Measurements from ENCODE around the gene SLC9C2. TPM values are rescaled to one million over a fixed set of nuclear protein-coding genes. Genes with fewer than 3 reads are reported as not detected.
"Not testable (repeated sequence)": the region's sequence is repeated elsewhere in the genome, so short reads cannot be mapped to it uniquely, and the experiment has no call there.

The SLC9C2 gene
- total RNA-seq, 4 donors from 2014 or later: 0.21 TPM; not detected in 3

GRCh38 chr1:173474097-173474779 is 128.6 kb downstream of the SLC9C2 start:
- WGBS, 2 donors: 91% methylated on average over 5 of the region's 5 CpGs
- no peaks in the 10 kb centered on the region for H3K27me3 ChIP-seq

GRCh38 chr1:173473599-173474011 is 129.3 kb downstream of the SLC9C2 start:
- H3K9me3 ChIP-seq: peaks cover 0 to 9% (median 1%) of the 10 kb centered on the region in 4 donors
- no peak for TF ChIP-seq CTCF (IDR thresholded peaks at IDR 0.05)
- no peak for TF ChIP-seq EP300 (IDR thresholded peaks at IDR 0.05)
- TF ChIP-seq POLR2A (IDR thresholded peaks at IDR 0.05): no peak
- no peak overlapping the region for H3K4me3 ChIP-seq
- no peak for DNase-seq (ENCODE audit: low spot score in 2 of 2)
- 66 to 67% methylated on average over 2 of the region's 2 CpGs for WGBS, 2 donors
- H3K4me1 ChIP-seq: peaks cover 0 to 39% (median 14%) of the 10 kb centered on the region in 4 donors
- peak overlapping the region in 2 of 4 donors; percentile 27 to 50 for H3K27ac ChIP-seq
- no peaks in the 10 kb centered on the region for H3K27me3 ChIP-seq
- H3K36me3 ChIP-seq: peaks cover 0 to 20% (median 0%) of the 10 kb centered on the region in 3 donors

More at GRCh38 chr1:173474097-173474779, 128.6 kb downstream of the SLC9C2 start:
- Histone ChIP-seq H3K9me3 (peaks cover 0 to 9% (median 1%) of the 10 kb centered on the region in 4 donors), H3K4me3 (no peak overlapping the region), H3K27ac (peak overlapping the region in 2 of 4 donors; percentile 27 to 50), H3K4me1 (peaks cover 0 to 45% (median 20%) of the 10 kb centered on the region in 4 donors), H3K36me3 (peaks cover 0 to 20% (median 0%) of the 10 kb centered on the region in 3 donors)
- DNase-seq (ENCODE audit: low spot score in 2 of 2): no peak
- TF ChIP-seq POLR2A (IDR thresholded peaks at IDR 0.05) (no peak), CTCF (IDR thresholded peaks at IDR 0.05) (no peak), EP300 (IDR thresholded peaks at IDR 0.05) (no peak)

GRCh38 chr1:173470608-173471007 is 132.3 kb downstream of the SLC9C2 start:
- DNase-seq (ENCODE audit: low spot score in 2 of 2): no peak
- Histone ChIP-seq H3K27me3 (no peaks in the 10 kb centered on the region), H3K36me3 (peaks cover 0 to 20% (median 0%) of the 10 kb centered on the region in 3 donors), H3K9me3 (peaks cover 0 to 14% (median 3%) of the 10 kb centered on the region in 4 donors), H3K4me3 (no peak overlapping the region), H3K27ac (no peak overlapping the region), H3K4me1 (peaks cover 0 to 24% (median 5%) of the 10 kb centered on the region in 4 donors)
- TF ChIP-seq EP300 (IDR thresholded peaks at IDR 0.05) (no peak), POLR2A (IDR thresholded peaks at IDR 0.05) (no peak), CTCF (IDR thresholded peaks at IDR 0.05) (no peak)
- 95% methylated on average over 4 of the region's 4 CpGs for WGBS, 2 donors

GRCh38 chr1:173469656-173470055 is 133.2 kb downstream of the SLC9C2 start:
- no peak for DNase-seq (ENCODE audit: low spot score in 2 of 2)
- H3K4me1 ChIP-seq: peaks cover 0 to 15% (median under 1%) of the 10 kb centered on the region in 4 donors
- peaks cover 0 to 20% (median 0%) of the 10 kb centered on the region in 3 donors for H3K36me3 ChIP-seq
- WGBS, 2 donors: 87 to 89% methylated on average over 3 of the region's 3 CpGs
- H3K4me3 ChIP-seq: no peak overlapping the region
- H3K27ac ChIP-seq: no peak overlapping the region
- peaks cover 0 to 14% (median 3%) of the 10 kb centered on the region in 4 donors for H3K9me3 ChIP-seq
- H3K27me3 ChIP-seq: no peaks in the 10 kb centered on the region
- TF ChIP-seq POLR2A (IDR thresholded peaks at IDR 0.05) (no peak), CTCF (IDR thresholded peaks at IDR 0.05) (no peak), EP300 (IDR thresholded peaks at IDR 0.05) (no peak)

GRCh38 chr1:173467426-173467825 is 135.4 kb downstream of the SLC9C2 start:
- DNase-seq (ENCODE audit: low spot score in 2 of 2): no peak
- H3K4me3 ChIP-seq: no peak overlapping the region
- peaks cover 0 to 32% (median 6%) of the 10 kb centered on the region in 4 donors for H3K9me3 ChIP-seq
- TF ChIP-seq EP300 (IDR thresholded peaks at IDR 0.05) (no peak), CTCF (IDR thresholded peaks at IDR 0.05) (no peak), POLR2A (IDR thresholded peaks at IDR 0.05) (no peak)
- H3K27ac ChIP-seq: no peak overlapping the region
- no peaks in the 10 kb centered on the region for H3K27me3 ChIP-seq
- no peaks in the 10 kb centered on the region for H3K4me1 ChIP-seq
- WGBS, 2 donors: 93% methylated on average over 4 of the region's 4 CpGs
- peaks cover 0 to 29% (median 0%) of the 10 kb centered on the region in 3 donors for H3K36me3 ChIP-seq

- Histone ChIP-seq H3K36me3 (peaks cover 3 to 38% (median 15%) of the 10 kb centered on the region in 3 donors), H3K9me3 (peaks cover 0 to 27% (median 4%) of the 10 kb centered on the region in 4 donors)
- H3K4me1 ChIP-seq; DNase-seq (ENCODE audit: low spot score in 2 of 2); H3K27me3 ChIP-seq; H3K27ac ChIP-seq; H3K4me3 ChIP-seq: not testable (repeated sequence)
- 76 to 85% methylated on average over 2 of the region's 2 CpGs for whole genome bisulfite sequencing, 2 donors
Observed at GRCh38 chr1:173464185-173464584, 138.7 kb downstream of the SLC9C2 start.

- 92 to 98% methylated on average over 2 of the region's 2 CpGs for WGBS, 2 donors
Observed at GRCh38 chr1:173462666-173463065, 140.2 kb downstream of the SLC9C2 start.

More at GRCh38 chr1:173462666-173463065, 140.2 kb downstream of the SLC9C2 start:
- H3K27ac ChIP-seq; H3K4me3 ChIP-seq; DNase-seq (ENCODE audit: low spot score in 2 of 2); H3K4me1 ChIP-seq; H3K27me3 ChIP-seq: not testable (repeated sequence)
- Histone ChIP-seq H3K36me3 (peaks cover 3 to 41% (median 15%) of the 10 kb centered on the region in 3 donors), H3K9me3 (peaks cover 0 to 27% (median 4%) of the 10 kb centered on the region in 4 donors)
